GM19324 (cell line): ENCODE measurements around the gene PMF1.

Source experiments
- ATAC-seq: cut with Tn5 transposase; IDR thresholded peaks from one replicate; pipeline ENCODE4 v1.9.1; 2021; ENCODE audit warnings: mild to moderate bottlenecking, moderate library complexity; ENCODE audit not compliant: unreplicated experiment, low FRiP score

Gene PMF1

DNA sequence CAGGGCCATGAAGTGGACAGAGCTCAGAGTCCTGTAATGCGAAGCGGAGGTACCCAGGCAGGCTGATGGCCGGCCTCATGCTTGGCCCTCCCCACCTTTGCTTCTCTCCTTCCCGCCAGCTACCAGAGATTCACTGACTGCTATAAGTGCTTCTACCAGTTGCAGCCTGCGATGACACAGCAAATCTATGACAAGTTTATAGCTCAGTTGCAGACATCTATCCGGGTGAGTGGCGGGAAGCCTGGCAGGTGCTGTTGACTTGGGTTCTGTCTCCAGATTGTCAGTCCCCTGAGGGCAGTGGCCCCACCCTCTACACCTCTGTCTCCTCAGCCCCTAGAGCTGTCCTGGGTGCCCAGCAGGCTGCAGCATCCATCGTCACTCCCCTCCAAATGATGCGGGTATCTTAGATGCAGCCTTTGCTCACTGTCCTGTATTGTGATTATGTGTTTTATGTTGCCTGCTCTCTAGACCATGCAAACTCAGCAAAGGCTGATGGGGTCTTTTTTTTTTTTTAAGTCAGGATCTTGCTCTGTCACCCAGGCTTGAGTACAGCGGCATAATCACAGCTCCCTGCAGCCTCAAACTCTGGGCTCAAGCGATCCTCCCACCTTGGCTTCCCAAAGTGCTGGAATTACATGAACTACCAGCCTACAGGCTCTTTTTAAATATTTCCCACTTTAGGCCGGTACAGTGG, 19.5 kb downstream of the PMF1 start:
- no peak for ATAC-seq

DNA sequence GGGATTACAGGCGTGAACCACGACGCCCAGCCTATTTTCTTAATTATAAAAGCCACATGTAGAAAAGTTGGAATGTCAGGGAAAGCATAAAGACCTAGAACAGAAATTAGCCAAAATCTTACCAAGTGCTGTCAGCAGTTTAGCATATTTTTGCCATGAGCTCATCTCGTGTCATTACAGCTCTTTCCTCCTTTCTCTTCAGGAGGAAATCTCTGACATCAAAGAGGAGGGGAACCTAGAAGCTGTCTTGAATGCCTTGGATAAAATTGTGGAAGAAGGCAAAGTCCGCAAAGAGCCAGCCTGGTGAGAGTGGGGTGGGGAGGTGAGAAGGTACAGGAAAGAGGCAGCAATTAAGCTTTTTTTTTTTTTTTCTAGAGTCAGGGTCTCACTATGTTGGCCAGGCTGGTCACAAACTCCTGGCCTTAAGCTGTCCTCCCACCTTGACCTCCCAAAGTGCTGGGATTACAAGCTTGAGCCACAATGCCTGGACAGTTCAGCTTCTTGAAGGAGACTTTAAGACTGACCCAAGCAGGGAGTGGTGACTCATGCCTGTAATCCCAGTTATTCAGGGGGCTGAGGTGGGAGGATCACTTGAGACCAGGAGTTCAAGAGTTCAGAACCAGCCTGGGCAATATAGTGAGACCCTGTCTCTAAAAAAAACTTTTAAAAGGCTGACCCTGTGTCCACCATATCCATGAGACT, 20.8 kb downstream of the PMF1 start:
- no peak for ATAC-seq

DNA sequence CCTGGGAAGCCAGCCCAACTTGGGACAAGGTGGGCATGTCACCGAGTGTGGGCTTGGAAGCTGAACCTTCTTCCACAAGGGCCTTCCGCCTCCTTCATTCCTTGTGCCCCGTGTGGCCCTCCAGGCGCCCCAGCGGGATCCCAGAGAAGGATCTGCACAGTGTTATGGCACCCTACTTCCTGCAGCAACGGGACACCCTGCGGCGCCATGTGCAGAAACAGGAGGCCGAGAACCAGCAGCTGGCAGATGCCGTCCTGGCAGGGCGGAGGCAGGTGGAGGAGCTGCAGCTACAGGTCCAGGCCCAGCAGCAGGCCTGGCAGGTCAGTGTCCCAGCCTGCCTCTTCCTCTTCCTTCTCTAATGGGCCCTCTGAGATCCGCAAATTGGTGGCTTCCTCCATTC, 23.4 kb downstream of the PMF1 start:
- no peak for ATAC-seq

DNA sequence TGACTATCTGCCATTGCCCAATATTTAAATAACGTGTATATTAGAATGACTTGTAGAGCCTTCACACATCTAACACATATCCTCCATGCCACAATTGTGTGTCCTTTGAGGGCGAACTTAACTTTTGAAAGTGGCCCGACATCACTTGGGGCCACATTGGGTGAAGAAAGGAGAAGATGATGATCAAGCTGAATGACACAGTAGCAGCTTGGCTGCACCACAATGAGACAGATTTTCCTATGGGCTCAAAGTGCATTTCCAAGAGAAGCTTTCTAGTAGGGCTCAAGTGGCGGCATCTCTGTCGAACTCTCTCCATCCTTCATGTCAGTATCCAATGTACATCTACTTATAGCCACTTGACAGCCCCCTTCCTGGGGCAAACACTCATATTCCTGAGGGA, 25.4 kb downstream of the PMF1 start:
- no peak for ATAC-seq

DNA sequence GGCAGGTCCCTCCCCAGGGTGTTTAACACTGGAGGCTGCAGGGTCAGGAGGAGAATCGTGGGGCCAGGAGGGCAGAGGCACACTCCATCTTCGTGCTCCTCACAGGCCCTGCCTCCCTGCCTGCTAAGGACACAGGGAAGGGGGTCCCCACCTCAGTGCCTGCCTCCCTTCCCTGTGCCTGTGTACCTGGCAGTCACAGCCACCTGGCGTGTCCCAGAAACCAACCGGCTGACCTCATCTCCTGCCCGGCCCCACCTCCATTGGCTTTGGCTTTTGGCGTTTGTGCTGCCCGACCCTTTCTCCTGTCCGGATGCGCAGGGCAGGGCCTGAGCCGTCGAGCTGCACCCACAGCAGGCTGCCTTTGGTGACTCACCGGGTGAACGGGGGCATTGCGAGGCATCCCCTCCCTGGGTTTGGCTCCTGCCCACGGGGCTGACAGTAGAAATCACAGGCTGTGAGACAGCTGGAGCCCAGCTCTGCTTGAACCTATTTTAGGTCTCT, 28.6 kb downstream of the PMF1 start:
- ATAC-seq: no peak

DNA sequence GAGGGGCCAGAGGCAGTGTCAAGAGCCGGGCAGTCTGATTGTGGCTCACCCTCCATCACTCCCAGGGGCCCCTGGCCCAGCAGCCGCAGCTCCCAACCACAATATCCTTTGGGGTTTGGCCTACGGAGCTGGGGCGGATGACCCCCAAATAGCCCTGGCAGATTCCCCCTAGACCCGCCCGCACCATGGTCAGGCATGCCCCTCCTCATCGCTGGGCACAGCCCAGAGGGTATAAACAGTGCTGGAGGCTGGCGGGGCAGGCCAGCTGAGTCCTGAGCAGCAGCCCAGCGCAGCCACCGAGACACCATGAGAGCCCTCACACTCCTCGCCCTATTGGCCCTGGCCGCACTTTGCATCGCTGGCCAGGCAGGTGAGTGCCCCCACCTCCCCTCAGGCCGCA, 29.1 kb downstream of the PMF1 start, which contains the start of gene BGLAP:
TSS of gene BGLAP (plus strand) at position 259 of the 400 bp plus-strand sequence. CDS start at position 307, 48 bp downstream.
- ATAC-seq: no peak

DNA sequence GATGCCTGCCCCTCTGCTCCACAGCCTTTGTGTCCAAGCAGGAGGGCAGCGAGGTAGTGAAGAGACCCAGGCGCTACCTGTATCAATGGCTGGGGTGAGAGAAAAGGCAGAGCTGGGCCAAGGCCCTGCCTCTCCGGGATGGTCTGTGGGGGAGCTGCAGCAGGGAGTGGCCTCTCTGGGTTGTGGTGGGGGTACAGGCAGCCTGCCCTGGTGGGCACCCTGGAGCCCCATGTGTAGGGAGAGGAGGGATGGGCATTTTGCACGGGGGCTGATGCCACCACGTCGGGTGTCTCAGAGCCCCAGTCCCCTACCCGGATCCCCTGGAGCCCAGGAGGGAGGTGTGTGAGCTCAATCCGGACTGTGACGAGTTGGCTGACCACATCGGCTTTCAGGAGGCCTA, 29.9 kb downstream of the PMF1 start:
- no peak for ATAC-seq

DNA sequence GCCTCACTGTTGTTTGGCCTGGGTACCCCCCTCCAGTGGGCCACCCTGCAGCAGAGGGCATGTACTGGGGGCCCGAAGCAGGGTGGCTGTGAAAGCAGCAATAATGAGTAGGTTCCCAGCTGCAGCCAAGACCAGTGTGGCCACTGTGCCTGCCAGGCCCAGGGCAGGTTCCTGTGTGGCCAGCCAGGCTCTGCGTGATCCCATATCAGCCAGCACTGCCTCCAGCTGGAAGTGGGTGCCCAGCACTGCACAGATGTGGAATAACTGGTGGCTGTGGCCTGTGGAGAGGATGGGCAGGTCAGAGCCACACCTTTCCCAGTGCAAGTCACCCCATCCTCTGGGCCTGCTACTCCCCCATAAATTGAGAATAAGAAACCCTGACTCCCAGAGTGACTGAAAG, 31.3 kb downstream of the PMF1 start:
- no peak for ATAC-seq

DNA sequence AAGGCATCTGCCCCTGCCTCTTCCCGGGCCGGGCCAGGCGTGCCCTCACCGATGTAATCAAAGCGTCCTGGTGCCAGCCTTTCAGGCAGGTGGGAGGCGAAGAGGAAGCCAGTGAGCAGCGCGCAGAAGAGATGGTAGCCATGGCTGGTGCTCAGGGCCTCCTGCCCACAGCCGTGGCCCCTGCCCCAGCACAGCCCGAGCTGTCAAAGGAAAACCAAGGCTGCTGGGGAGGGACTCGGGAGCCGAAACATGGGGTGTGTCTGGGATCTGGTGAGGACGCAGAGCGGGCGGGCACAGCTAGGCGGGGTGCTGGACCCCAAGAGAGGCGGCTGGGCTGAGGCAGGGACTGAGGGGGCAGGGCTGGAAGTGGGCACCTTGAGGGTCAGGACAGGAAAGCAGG, 31.9 kb downstream of the PMF1 start:
- no peak for ATAC-seq

DNA sequence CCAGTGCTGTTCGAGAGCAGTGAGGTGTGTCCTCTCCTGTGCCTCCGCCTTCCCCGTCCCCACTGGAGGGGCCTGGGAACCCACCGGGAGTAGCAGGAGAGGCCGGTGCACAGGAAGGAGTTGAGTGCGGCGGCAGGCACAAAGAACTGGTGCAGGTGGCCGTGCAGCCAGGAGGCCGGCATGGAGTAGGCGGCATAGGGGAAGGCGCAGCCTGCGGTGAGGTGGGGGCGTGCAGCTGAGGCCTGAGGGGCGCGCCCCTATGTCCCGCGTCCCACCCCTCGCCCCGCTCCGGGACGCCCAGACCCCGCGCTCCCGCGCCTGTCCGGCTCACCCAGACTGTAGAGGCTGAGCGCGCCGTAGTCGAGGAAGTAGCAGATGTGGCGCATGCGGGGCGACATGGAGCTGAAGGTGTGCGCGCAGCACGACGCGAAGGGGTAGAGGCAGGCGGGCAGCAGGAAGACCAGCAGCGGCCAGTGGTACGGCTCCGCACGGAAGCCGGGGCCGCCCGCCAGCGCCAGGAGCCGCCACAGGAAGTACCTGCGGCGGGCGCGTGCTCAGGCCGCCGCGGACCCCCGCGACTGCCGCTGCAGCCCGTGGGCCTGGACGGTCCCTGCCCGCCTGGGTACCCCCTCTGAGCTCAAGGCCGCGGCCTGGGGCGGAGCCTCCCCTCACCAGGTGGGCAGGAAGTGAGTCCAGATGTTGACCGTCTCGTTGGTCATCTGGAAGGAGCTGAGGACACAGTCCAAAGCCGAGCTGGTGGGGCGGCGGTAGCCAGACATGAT, 32.8 kb downstream of the PMF1 start:
- ATAC-seq: no peak

DNA sequence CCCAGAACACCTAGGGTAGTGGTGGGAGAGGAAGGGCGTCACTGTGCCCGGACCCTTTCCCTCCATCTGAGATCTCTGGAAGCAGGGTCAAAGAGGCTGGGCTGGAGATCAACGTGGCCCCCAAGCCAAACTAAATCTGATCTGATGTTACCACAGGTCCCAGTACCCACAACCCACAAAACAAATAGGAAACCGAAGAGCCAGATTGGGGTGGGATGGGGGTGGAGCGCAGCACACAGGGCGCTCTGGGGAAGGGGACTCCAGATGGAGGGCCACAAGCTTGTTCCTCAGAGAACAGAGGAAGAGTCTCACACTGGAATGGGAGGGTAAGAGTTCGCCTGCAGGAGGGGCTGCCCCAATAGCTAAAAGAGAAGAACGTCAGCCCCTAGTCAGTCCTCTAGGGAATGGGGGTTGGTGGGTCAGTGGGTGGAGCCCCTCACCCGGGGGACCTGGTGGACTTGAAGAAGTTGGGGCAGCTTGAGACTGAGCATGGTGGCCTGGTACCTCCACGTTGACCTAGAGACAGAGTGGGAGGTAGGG, 33.5 kb downstream of the PMF1 start:
- no peak for ATAC-seq

DNA sequence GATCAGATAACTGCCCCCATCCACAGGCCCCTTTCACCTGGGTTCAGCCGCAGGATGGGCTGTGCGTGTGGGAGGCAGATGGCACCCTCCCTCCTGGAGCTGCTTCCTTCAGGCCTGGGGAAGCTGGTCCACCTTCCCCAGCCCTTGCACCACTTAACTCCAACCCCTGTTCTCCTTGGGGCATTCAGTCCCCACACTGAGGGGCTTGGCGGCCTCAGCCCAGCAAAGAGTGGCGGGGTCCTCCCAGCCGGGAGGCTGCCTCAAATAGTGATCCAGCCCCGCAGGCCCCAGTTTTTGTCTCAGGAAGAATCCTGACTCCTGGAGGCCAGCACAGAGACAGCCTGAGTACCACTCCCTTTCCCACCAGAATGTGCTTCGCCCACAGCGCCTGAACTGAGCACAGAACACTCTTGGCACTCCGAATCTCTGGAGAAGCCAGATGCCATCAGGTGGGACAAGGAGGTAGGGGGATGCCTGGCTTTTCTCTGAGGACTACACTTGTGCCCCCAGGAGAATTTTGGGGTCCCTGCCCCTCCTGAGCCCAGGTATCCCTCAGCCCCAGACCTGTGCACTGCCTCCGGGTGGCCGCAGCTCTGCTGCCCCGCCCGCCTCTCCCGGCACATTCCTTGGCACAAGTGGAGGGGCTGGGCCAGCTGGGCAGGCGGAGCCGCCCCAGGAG, 34.1 kb downstream of the PMF1 start:
- no peak for ATAC-seq

DNA sequence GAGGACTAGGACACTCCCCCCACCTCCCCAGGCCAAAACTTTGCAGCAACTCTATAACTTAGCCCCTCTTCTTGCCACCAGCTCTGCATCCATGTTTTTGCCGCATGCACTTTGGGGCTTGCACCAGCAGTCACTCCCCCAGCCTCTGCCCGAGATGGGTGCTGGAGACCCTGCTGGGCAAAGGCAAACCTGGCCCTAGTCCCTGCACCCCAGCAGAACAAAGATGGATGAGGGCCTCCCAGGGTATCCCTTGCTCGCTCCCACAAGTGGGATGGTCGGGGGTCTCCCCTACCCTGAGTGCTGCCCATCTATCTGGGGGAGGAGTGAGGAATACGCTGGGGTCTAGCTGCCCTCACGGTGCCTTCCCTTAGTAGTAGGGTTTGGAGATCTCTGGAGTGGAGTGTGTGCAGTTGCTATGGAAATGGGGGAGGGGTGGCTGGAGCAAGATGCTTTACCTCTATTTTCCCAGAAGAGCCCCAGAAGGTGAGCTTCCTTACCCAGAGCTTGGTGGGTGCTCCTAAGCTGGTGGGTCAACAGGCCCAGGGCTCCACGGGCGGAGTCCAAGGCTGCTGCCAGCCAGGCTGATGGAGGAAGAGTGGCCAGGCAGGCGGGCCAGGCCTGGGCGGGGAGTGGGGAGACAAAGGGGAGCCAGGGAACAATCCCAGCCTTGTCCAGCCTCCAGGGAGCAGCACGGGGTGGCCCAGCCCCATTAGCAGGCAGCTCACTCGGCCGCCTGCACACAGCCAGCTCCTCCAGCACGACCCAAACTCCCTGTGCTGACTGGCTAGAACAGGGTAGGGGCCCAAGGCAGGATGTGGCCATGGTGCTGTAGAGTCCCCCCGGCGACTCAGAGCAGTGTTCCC, 34.9 kb downstream of the PMF1 start, which contains the start of gene PAQR6:
TSS of gene PAQR6 (minus strand) at position 597 of the 863 bp plus-strand sequence. CDS start 1,325 bp downstream, outside the sequence.
- ATAC-seq: no peak

DNA sequence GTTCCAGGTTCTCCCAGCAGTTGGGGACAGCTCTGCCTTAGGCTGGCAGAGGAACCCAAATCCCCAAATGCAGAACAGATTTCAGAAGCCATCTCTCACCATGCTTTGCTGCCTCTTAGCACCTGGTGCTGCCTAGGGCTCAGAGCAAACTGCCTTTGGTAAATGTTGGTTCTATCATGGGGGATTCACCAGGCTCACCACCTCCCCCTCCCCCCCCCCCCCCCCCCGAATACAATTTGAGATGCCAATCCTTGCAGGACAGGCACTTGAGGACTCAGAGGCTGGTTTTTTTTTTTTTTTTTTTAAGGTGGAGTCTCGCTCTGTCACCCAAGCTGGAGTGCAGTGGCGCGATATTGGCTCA, 35.5 kb downstream of the PMF1 start:
- no peak for ATAC-seq

DNA sequence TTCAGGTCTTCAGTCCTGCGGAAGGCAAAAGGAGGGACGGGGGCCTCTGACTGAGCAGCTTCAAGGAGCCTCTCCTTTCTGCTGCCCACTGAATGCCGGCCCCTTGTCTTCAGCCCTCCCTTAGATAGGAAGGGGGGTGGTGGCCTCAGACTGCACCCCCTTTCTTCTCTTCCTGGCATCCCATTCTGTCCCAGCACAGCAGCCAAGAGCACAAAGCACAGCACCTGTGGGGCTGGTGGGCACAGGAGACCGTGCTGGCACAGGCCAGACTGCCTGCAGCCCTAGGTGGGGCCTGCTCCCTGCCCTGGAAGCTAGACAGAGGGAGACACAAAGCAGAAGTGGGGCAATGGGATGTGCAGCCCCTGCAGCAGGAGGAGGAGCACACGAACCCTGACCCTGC, 36.8 kb downstream of the PMF1 start:
- no peak for ATAC-seq

DNA sequence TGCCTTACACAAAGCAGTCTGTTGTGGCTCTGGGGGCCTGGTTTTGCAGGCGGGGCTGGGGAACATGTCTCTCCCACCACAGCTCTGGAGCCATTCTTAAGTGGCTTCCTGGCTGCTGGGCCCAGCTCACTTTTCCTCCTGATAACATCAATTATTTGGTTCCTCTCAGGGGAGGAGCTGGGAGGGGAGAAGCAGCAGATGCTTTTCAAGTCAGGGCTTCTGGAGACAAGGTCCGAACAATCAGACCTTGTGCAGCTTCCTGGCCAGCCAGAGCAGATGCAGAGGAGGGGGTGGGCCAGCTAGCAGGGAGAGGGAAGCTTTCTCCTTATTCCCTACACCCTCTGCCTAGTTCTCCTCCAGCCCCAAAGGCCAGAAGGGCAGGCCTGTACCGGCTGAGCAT, 38.7 kb downstream of the PMF1 start:
- no peak for ATAC-seq

DNA sequence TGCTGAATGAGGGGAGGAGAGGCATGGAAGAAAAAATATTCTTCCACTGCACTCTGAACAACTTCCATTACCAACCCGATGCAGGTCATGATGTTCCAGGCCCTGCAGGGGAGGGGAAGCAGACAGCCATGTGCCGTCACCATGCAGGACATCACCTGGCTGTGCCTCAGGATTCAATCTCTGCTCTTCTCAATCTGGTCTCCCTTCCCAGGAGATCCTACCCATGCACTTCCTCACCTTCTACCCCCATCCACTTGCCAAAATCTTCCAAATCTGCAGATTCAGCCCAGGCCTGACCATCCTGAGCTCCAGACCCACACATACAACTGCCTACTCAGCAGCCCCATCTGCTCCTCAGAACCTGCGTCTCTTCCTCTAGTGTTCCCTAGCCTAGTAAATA, 40.8 kb downstream of the PMF1 start:
- no peak for ATAC-seq

DNA sequence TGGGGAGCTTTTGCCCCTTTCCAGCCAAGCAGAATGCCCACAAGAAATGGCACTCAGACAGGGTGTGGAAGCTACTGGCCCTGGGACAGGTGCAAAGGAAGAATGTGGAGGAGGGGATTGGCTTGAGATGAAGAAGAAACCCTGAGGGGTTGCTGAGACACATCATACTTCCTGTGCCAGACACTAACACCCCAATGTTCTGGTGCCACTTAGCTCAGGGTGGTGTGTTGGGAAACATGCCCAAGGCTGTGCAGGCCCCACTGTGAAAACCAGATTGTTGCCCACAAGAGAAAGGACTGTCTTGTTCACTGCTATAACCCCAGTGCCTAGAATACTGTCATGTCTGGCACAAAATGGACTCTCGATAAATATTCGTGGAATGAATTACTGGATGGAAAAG, 44.9 kb downstream of the PMF1 start:
- no peak for ATAC-seq

DNA sequence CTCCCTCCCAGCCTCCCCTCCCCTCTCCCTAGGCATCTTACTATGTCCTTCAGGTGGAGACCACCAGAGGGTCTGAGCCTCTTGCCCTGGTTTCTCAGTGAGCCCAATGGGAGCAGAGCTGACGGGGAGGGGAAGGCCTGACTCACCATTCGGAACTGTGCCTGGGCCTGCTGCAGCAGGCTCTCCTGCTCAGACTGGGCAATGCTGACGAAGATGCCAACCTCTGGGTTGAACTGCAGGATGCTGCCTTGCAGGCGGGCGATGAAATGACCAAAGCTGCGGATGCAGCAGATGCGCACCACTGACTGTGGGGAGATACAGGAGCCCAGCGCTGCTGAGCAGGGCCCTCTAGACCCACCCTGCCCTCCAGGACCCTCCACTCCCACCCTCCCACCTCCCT, 46.1 kb downstream of the PMF1 start:
- no peak for ATAC-seq

DNA sequence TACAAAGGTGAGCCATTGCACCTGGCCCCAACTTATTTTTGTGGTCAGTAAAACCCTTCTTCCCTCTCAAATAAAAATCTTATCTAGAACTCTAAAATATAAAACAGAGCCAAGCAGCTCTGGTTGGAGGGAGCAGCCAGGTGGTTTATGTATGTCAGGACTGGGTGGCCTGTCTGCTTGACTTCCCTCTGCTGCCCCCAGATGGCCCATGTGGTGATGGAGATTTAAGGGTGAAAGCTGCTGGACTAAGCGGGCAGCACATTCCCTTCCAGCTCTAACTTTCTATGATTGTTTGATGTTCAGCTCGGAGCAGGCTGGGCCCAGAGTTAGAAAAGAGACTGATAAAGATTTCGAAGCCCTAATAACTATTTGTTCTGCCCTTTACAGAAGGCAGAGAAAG, 47.0 kb downstream of the PMF1 start:
- no peak for ATAC-seq
